GM21390 (cell line): Measurements from ENCODE around the gene UGT2B7.
"Not testable (repeated sequence)": the region's sequence is repeated elsewhere in the genome, so short reads cannot be mapped to it uniquely, and the experiment has no call there.

Source experiments
- ATAC-seq: cut with Tn5 transposase; IDR thresholded peaks from one replicate; pipeline ENCODE4 v1.9.1; 2021; ENCODE audit not compliant: unreplicated experiment

Gene UGT2B7

GRCh38 chr4:69096111-69096656 lies at the start of gene UGT2B7:
UGT2B7 (plus strand) TSS chr4:69096474; CDS start chr4:69096521, 47 bp downstream.
- no peak for ATAC-seq

GRCh38 chr4:69049860-69050259 lies 46.4 kb upstream of the UGT2B7 start:
- ATAC-seq: no peak

- not testable (repeated sequence) for ATAC-seq
These were observed 45.3 kb upstream of the UGT2B7 start for GRCh38 chr4:69050853-69051575.

- no peak for ATAC-seq
These were observed 44.7 kb upstream of the UGT2B7 start for GRCh38 chr4:69051576-69051943.

- not testable (repeated sequence) for ATAC-seq
These were observed 42.9 kb upstream of the UGT2B7 start for GRCh38 chr4:69053309-69053885.

GRCh38 chr4:69054033-69054432 lies 42.2 kb upstream of the UGT2B7 start:
- ATAC-seq: not testable (repeated sequence)

GRCh38 chr4:69054578-69055200 lies 41.6 kb upstream of the UGT2B7 start:
- ATAC-seq: peak; percentile 30

- no peak for ATAC-seq
These were observed 40.1 kb upstream of the UGT2B7 start for GRCh38 chr4:69056150-69056549.

- ATAC-seq: no peak
These were observed 39.2 kb upstream of the UGT2B7 start for GRCh38 chr4:69056921-69057550.

- ATAC-seq: peak; percentile 88
These were observed 38.5 kb upstream of the UGT2B7 start for GRCh38 chr4:69057620-69058409.

GRCh38 chr4:69058410-69059059 lies 37.7 kb upstream of the UGT2B7 start:
- peak; percentile 5 for ATAC-seq

GRCh38 chr4:69060651-69061308 lies 35.5 kb upstream of the UGT2B7 start:
- no peak for ATAC-seq

GRCh38 chr4:69064391-69064790 lies 31.9 kb upstream of the UGT2B7 start:
- no peak for ATAC-seq

- ATAC-seq: no peak
These were observed 29.3 kb upstream of the UGT2B7 start for GRCh38 chr4:69066945-69067344.

GRCh38 chr4:69069085-69069484 lies 27.2 kb upstream of the UGT2B7 start:
- no peak for ATAC-seq

GRCh38 chr4:69070590-69070989 lies 25.7 kb upstream of the UGT2B7 start:
- no peak for ATAC-seq

- ATAC-seq: no peak
These were observed 25.0 kb upstream of the UGT2B7 start for GRCh38 chr4:69071286-69071685.

- no peak for ATAC-seq
These were observed 22.9 kb upstream of the UGT2B7 start for GRCh38 chr4:69073375-69073774.

GRCh38 chr4:69075061-69075792 lies 21.0 kb upstream of the UGT2B7 start:
- ATAC-seq: no peak
